HUES6 (cell line): Measurements from ENCODE around the gene ZNF33A.
"Not testable (repeated sequence)": the region's sequence is repeated elsewhere in the genome, so short reads cannot be mapped to it uniquely, and the experiment has no call there.

Source experiments
- H3K27ac ChIP-seq: 2 replicates; pipeline ENCODE4 v1.7.0; 2013; ENCODE audit warnings: low read depth, mild to moderate bottlenecking, low read length, inconsistent platforms
- H3K27me3 ChIP-seq: 2 replicates; pipeline ENCODE4 v1.6.1; 2013; ENCODE audit warnings: low read length; ENCODE audit not compliant: control insufficient read depth, insufficient read depth
- H3K36me3 ChIP-seq: 2 replicates; pipeline ENCODE4 v1.6.1; 2013; ENCODE audit warnings: low read length; ENCODE audit not compliant: control insufficient read depth, insufficient read depth
- H3K4me1 ChIP-seq: 2 replicates; pipeline ENCODE4 v1.6.1; 2013; ENCODE audit warnings: low read length; ENCODE audit not compliant: control insufficient read depth, insufficient read depth
- H3K4me3 ChIP-seq: 2 replicates; pipeline ENCODE4 v1.5.1; 2013; ENCODE audit warnings: low read depth, low read length
- H3K9ac ChIP-seq: one replicate; pipeline ENCODE4 v1.6.1; 2013; ENCODE audit warnings: mild to moderate bottlenecking, low read length
- H3K9me3 ChIP-seq: 2 replicates; pipeline ENCODE4 v1.6.1; 2013; ENCODE audit warnings: low read depth, low read length; ENCODE audit not compliant: control insufficient read depth, insufficient read depth

ZNF33A gene

GRCh38 chr10:38003026-38003425, 7.4 kb upstream of the ZNF33A start:
- H3K27me3 ChIP-seq = no peaks in the 10 kb centered on the region
- no peak overlapping the region for H3K9ac ChIP-seq
- H3K36me3 ChIP-seq = no peaks in the 10 kb centered on the region
- H3K27ac ChIP-seq = no peak overlapping the region
- H3K4me1 ChIP-seq = no peaks in the 10 kb centered on the region
- no peak overlapping the region for H3K4me3 ChIP-seq
- H3K9me3 ChIP-seq = peaks cover 16% of the 10 kb centered on the region; the same call in 1 of the 2 replicates

- no peak overlapping the region for H3K4me3 ChIP-seq
Observed at GRCh38 chr10:38003588-38003987, 6.9 kb upstream of the ZNF33A start.

DNA sequence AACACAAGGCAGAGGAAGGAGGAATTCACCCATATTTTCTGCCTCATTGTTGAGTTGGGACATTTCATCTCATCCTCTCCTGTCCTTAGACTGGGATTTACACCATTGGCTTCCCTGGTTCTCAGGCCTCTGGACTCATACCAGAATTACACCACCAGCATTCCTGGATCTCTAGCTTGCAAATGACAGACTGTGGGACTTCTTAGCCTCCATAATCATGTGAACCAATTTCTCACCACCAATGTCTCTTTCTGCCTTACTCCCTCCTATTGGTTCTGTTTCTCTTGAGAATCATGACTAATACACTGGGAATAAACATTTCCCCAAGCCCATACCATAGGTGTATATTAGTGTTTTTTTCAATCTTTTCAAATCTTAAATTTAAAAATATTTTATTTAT, 2.9 kb upstream of the ZNF33A start:
- H3K36me3 ChIP-seq = peaks cover 1% of the 10 kb centered on the region; the same call in 1 of the 2 replicates
- H3K9ac ChIP-seq = no peak overlapping the region
- H3K27ac ChIP-seq = no peak overlapping the region
- H3K4me1 ChIP-seq = peaks cover 6% of the 10 kb centered on the region; the same call in 1 of the 2 replicates
- H3K9me3 ChIP-seq = peaks cover 8% of the 10 kb centered on the region; the same call in 1 of the 2 replicates
- H3K4me3 ChIP-seq = no peak overlapping the region
- H3K27me3 ChIP-seq = no peaks in the 10 kb centered on the region

More at GRCh38 chr10:38003588-38003987, 6.9 kb upstream of the ZNF33A start:
- H3K36me3 ChIP-seq = no peaks in the 10 kb centered on the region
- H3K27me3 ChIP-seq = no peaks in the 10 kb centered on the region
- no peaks in the 10 kb centered on the region for H3K4me1 ChIP-seq
- peaks cover 16% of the 10 kb centered on the region; the same call in 1 of the 2 replicates for H3K9me3 ChIP-seq
- H3K27ac ChIP-seq = no peak overlapping the region
- H3K9ac ChIP-seq = no peak overlapping the region

GRCh38 chr10:38007991-38008390, 2.5 kb upstream of the ZNF33A start:
- peaks cover 6% of the 10 kb centered on the region; the same call in 1 of the 2 replicates for H3K9me3 ChIP-seq
- H3K27me3 ChIP-seq = no peaks in the 10 kb centered on the region
- no peak overlapping the region for H3K27ac ChIP-seq
- H3K4me1 ChIP-seq = peaks cover 6% of the 10 kb centered on the region; the same call in 1 of the 2 replicates
- H3K4me3 ChIP-seq = no peak overlapping the region
- H3K36me3 ChIP-seq = peaks cover 4% of the 10 kb centered on the region; the same call in 1 of the 2 replicates
- no peak overlapping the region for H3K9ac ChIP-seq

DNA sequence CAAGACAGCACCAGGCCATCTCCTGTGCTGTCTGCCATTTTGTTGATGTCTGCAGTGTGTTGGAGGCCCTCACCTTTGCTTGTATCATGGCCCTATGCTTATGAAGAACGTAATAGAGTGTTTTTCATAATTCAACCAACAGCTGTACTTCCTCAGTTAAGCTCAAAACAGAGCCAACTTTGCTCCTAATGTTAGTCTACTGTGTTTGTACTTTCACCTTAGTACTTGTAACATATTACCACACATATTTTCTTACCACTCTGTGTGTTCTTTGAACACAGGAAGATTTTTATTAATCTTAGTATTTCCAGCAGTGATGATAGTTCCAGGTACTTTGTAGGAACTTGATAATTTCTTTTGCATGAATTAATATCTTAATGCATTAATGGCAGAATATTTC, 5.9 kb downstream of the ZNF33A start:
- no peak overlapping the region for H3K27ac ChIP-seq
- H3K9ac ChIP-seq = no peak overlapping the region
- peaks cover 6% of the 10 kb centered on the region; the same call in 1 of the 2 replicates for H3K4me1 ChIP-seq
- peaks cover 71% of the 10 kb centered on the region for H3K36me3 ChIP-seq
- no peaks in the 10 kb centered on the region for H3K27me3 ChIP-seq
- H3K4me3 ChIP-seq = no peak overlapping the region
- H3K9me3 ChIP-seq = no peaks in the 10 kb centered on the region

- not testable (repeated sequence) for H3K27me3 ChIP-seq, H3K9ac ChIP-seq, H3K4me3 ChIP-seq, H3K9me3 ChIP-seq, H3K4me1 ChIP-seq, H3K27ac ChIP-seq
- peaks cover 81% of the 10 kb centered on the region for H3K36me3 ChIP-seq
Observed at GRCh38 chr10:38019124-38019523, 8.6 kb downstream of the ZNF33A start.

DNA sequence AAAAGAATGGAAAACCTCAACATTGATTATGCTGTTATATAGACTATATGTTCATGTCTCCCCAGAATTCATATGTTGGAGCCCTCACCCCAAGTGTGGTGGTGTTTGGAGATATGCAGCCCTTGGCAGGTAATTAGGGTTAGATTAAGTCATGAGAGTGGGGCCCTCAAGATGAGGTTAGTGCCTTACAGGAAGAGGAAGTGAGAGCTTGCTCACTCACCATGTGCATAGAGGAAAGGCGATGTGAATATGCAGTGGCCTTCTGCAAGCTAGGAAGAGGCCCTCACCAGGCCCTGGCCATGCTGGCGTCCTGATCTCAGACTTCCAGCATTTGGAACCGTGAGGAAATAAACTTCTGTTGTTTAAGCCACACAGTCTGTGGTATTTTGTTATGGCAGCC, 14.8 kb downstream of the ZNF33A start:
- Histone ChIP-seq H3K27me3 (no peaks in the 10 kb centered on the region), H3K36me3 (peaks cover 74% of the 10 kb centered on the region), H3K9me3 (no peaks in the 10 kb centered on the region), H3K27ac (no peak overlapping the region), H3K4me1 (no peaks in the 10 kb centered on the region), H3K9ac (no peak overlapping the region), H3K4me3 (no peak overlapping the region)

DNA sequence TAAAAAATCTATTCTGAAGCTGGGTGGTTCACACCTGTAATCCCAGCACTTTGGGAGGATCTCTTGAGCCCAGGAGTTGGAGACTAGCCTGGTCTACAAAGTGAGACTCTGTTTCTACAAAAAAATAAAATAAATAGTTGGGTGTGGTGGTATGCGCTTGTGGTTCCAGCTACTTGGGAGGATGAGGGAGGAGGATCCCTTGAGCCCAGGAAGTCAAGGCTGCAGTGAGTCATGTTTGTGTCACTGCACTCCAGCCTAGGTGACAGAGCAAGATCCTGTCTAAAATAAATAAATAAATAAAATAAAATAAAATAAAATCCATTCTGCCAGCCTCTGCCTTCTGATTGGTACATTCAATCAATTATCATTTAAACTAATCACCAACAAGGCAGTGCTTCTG, 17.5 kb downstream of the ZNF33A start:
- Histone ChIP-seq H3K9ac (no peak overlapping the region), H3K27ac (no peak overlapping the region), H3K4me1 (no peaks in the 10 kb centered on the region), H3K4me3 (no peak overlapping the region), H3K9me3 (no peaks in the 10 kb centered on the region), H3K27me3 (no peaks in the 10 kb centered on the region), H3K36me3 (peaks cover 71% of the 10 kb centered on the region)

GRCh38 chr10:38032886-38033285, 22.4 kb downstream of the ZNF33A start:
- H3K4me3 ChIP-seq = no peak overlapping the region
- H3K9me3 ChIP-seq = no peaks in the 10 kb centered on the region
- H3K27ac ChIP-seq = no peak overlapping the region
- H3K9ac ChIP-seq = no peak overlapping the region
- peaks cover 73% of the 10 kb centered on the region for H3K36me3 ChIP-seq
- H3K27me3 ChIP-seq = no peaks in the 10 kb centered on the region
- H3K4me1 ChIP-seq = no peaks in the 10 kb centered on the region

GRCh38 chr10:38038107-38038931, 27.8 kb downstream of the ZNF33A start:
- no peaks in the 10 kb centered on the region for H3K4me1 ChIP-seq
- no peak overlapping the region for H3K9ac ChIP-seq
- peaks cover 5% of the 10 kb centered on the region; the same call in 1 of the 2 replicates for H3K9me3 ChIP-seq
- H3K27me3 ChIP-seq = no peaks in the 10 kb centered on the region
- H3K4me3 ChIP-seq = no peak overlapping the region
- H3K27ac ChIP-seq = no peak overlapping the region
- peaks cover 48% of the 10 kb centered on the region for H3K36me3 ChIP-seq

DNA sequence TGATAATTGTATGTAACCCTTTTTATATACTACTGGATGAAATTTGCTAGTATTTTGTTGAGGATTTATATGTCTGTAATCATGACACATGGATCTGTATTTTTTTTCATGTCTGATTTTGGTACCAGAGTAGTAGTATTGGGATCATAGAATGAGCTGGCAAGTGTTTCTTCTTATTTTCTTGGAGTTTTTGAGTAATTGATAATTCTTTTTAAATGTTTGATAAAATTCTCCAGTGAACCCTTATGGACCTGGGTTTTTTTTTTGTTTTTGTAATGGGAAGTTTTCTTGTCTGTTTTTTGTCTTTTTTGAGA, 28.4 kb downstream of the ZNF33A start:
- H3K4me1 ChIP-seq = no peaks in the 10 kb centered on the region
- H3K9me3 ChIP-seq = peaks cover 9% of the 10 kb centered on the region; the same call in 1 of the 2 replicates
- H3K36me3 ChIP-seq = peaks cover 51% of the 10 kb centered on the region
- no peak overlapping the region for H3K27ac ChIP-seq
- H3K9ac ChIP-seq = no peak overlapping the region
- no peaks in the 10 kb centered on the region for H3K27me3 ChIP-seq
- H3K4me3 ChIP-seq = no peak overlapping the region
